IMR-90 (cell line): ENCODE measurements around the gene KNL1. TPM values are rescaled to one million over a fixed set of nuclear protein-coding genes. Genes with fewer than 3 reads are reported as not detected.

Experiments
- ATAC-seq: fragments of 200-7000 bp; cut with Tn5 transposase; 2 replicates; pipeline ENCODE4 v1.9.1; 2020; ENCODE audit warnings: low read depth, mild to moderate bottlenecking, moderate library complexity
- BruUV-seq: library from RNA; stranded (reverse); fragments of 400-500 nt; replicated peaks from 2 replicates; lab custom pipeline; 2021; lab: Mats Ljungman, UMichigan
- CTCF ChIA-PET: fragments of 300-600 bp; formaldehyde crosslinking; extraction: SDS; loops from one replicate; lab custom pipeline; 2021; ENCODE audit warnings: antibody characterized with exemption; lab: Yijun Ruan, JAX
- POLR2A ChIA-PET: fragments of 300-600 bp; sonication (Branson Sonifier 250); formaldehyde crosslinking; loops from one replicate; lab custom pipeline; 2022; ENCODE audit warnings: antibody characterized with exemption; ENCODE audit not compliant: unreplicated experiment; lab: Charles Lee
- DNase-seq: peaks from one replicate; pipeline ENCODE4 v3.0.0; 2013
- H2AFZ ChIP-seq: replicated peaks from 2 replicates; pipeline ENCODE3; 2013; ENCODE audit warnings: low read length, mild to moderate bottlenecking; ENCODE audit not compliant: poor library complexity
- H2AK5ac ChIP-seq: 2 replicates; pipeline ENCODE4 v1.6.1; 2013; ENCODE audit warnings: low read depth, low read length, inconsistent platforms
- H2AK9ac ChIP-seq: replicated peaks from 2 replicates; pipeline ENCODE3; 2013; ENCODE audit warnings: mild to moderate bottlenecking, low read depth, low read length, moderate library complexity; ENCODE audit not compliant: poor library complexity
- H2BK120ac ChIP-seq: 2 replicates; pipeline ENCODE4 v1.6.1; 2013; ENCODE audit warnings: low read depth, low read length, inconsistent platforms
- H2BK15ac ChIP-seq: 3 replicates; pipeline ENCODE4 v1.6.1; 2013; ENCODE audit warnings: low read depth, low read length, inconsistent platforms
- H2BK20ac ChIP-seq: 2 replicates; pipeline ENCODE4 v1.6.1; 2013; ENCODE audit warnings: low read depth, mild to moderate bottlenecking, inconsistent platforms, low read length, moderate library complexity
- H2BK5ac ChIP-seq: 2 replicates; pipeline ENCODE4 v1.6.1; 2013; ENCODE audit warnings: mild to moderate bottlenecking, low read depth, low read length, inconsistent platforms; ENCODE audit not compliant: poor library complexity, severe bottlenecking
- H3K14ac ChIP-seq: replicated peaks from 2 replicates; pipeline ENCODE4 v1.6.1; 2013; ENCODE audit warnings: low read depth, low read length, inconsistent platforms
- H3K18ac ChIP-seq: 2 replicates; pipeline ENCODE4 v1.6.1; 2013; ENCODE audit warnings: low read depth, low read length, control low read depth
- H3K23ac ChIP-seq: 2 replicates; pipeline ENCODE4 v1.6.1; 2013; ENCODE audit warnings: low read depth, low read length, inconsistent platforms
- H3K27ac ChIP-seq: 2 replicates; pipeline ENCODE4 v1.5.1; 2013; ENCODE audit warnings: mild to moderate bottlenecking, control low read depth, low read length; ENCODE audit not compliant: insufficient read depth
- H3K27me3 ChIP-seq: 2 replicates; pipeline ENCODE4 v1.6.1; 2013; ENCODE audit warnings: low read length; ENCODE audit not compliant: control insufficient read depth, insufficient read depth
- H3K36me3 ChIP-seq: 2 replicates; pipeline ENCODE4 v1.6.1; 2013; ENCODE audit warnings: low read length, mixed read lengths; ENCODE audit not compliant: control insufficient read depth, insufficient read depth
- H3K4ac ChIP-seq: 2 replicates; pipeline ENCODE4 v1.6.1; 2013; ENCODE audit warnings: low read depth, low read length, inconsistent platforms
- H3K4me1 ChIP-seq: 2 replicates; pipeline ENCODE4 v1.6.1; 2013; ENCODE audit warnings: low read length, mixed read lengths; ENCODE audit not compliant: control insufficient read depth, insufficient read depth
- H3K4me2 ChIP-seq: 2 replicates; pipeline ENCODE4 v1.6.1; 2013; ENCODE audit warnings: low read depth, mild to moderate bottlenecking, control low read depth, low read length, moderate library complexity
- H3K4me3 ChIP-seq: 2 replicates; pipeline ENCODE4 v1.5.1; 2013; ENCODE audit warnings: low read depth, mild to moderate bottlenecking, control low read depth, low read length, moderate library complexity; ENCODE audit not compliant: insufficient read depth
- H3K56ac ChIP-seq: 2 replicates; pipeline ENCODE4 v1.6.1; 2013; ENCODE audit warnings: low read length, inconsistent platforms; ENCODE audit not compliant: insufficient read depth; ENCODE audit errors: extremely low read depth
- H3K79me1 ChIP-seq, 2 experiments: 2 replicates each; pipeline ENCODE4 v1.6.1; 2013; ENCODE audit warnings: low read length in 2 of 2, inconsistent platforms in 1 of 2, low read depth in 1 of 2
- H3K9ac ChIP-seq: 2 replicates; pipeline ENCODE4 v1.6.1; 2013; ENCODE audit warnings: low read depth, low read length, control low read depth
- H3K9me1 ChIP-seq: 2 replicates; pipeline ENCODE4 v1.6.1; 2013; ENCODE audit warnings: low read length, inconsistent platforms; ENCODE audit not compliant: insufficient read depth
- H3K9me3 ChIP-seq: 2 replicates; pipeline ENCODE4 v1.6.1; 2013; ENCODE audit warnings: low read length; ENCODE audit not compliant: control insufficient read depth, insufficient read depth
- H4K20me1 ChIP-seq: 2 replicates; pipeline ENCODE4 v1.6.1; 2013; ENCODE audit warnings: low read length, inconsistent platforms; ENCODE audit not compliant: insufficient read depth
- H4K5ac ChIP-seq: 2 replicates; pipeline ENCODE4 v1.6.1; 2013; ENCODE audit warnings: mild to moderate bottlenecking, low read depth, low read length, control low read depth
- H4K8ac ChIP-seq, 2 experiments: 2 replicates each; pipeline ENCODE4 v1.6.1; 2013; ENCODE audit warnings: low read depth in 2 of 2, low read length in 2 of 2, control low read depth in 1 of 2, inconsistent platforms in 1 of 2
- H4K91ac ChIP-seq: 2 replicates; pipeline ENCODE4 v1.6.1; 2013; ENCODE audit warnings: low read depth, low read length, inconsistent platforms; ENCODE audit not compliant: insufficient read depth
- CEBPB ChIP-seq: IDR thresholded peaks from 2 replicates; pipeline ENCODE4 v1.6.1; 2012; ENCODE audit warnings: low read depth, low read length, improper control_type of control experiment
- CHD1 ChIP-seq: IDR thresholded peaks from 2 replicates; pipeline ENCODE4 v1.6.1; 2012; ENCODE audit warnings: low read depth, low read length, improper control_type of control experiment
- CTCF ChIP-seq: conservative IDR thresholded peaks from 2 replicates; pipeline ENCODE4 v1.5.1; 2012; ENCODE audit warnings: mild to moderate bottlenecking, low read depth, low read length, improper control_type of control experiment
- ELK1 ChIP-seq: fragments of 150-350 bp; IDR thresholded peaks from 2 replicates; pipeline ENCODE4 v1.6.1; 2016; ENCODE audit warnings: low read depth, mild to moderate bottlenecking, low read length, moderate library complexity, borderline replicate concordance
- FOS ChIP-seq: fragments of 150-350 bp; IDR thresholded peaks from 2 replicates; pipeline ENCODE4 v1.6.1; 2016; ENCODE audit warnings: low read depth, low read length
- MAFK ChIP-seq: IDR thresholded peaks from 2 replicates; pipeline ENCODE4 v1.6.1; 2012; ENCODE audit warnings: low read depth, low read length, improper control_type of control experiment
- MAZ ChIP-seq: IDR thresholded peaks from 2 replicates; pipeline ENCODE4 v1.6.1; 2012; ENCODE audit warnings: low read depth, mild to moderate bottlenecking, low read length, improper control_type of control experiment, moderate library complexity, borderline replicate concordance
- MXI1 ChIP-seq: IDR thresholded peaks from 2 replicates; pipeline ENCODE4 v1.6.1; 2012; ENCODE audit warnings: low read depth, mild to moderate bottlenecking, low read length, moderate library complexity, borderline replicate concordance
- NFE2L2 ChIP-seq: fragments of 150-350 bp; IDR thresholded peaks from 2 replicates; pipeline ENCODE4 v1.6.1; 2016; ENCODE audit warnings: low read depth, mild to moderate bottlenecking, low read length
- POLR2A ChIP-seq: IDR thresholded peaks from 2 replicates; pipeline ENCODE4 v1.6.1; 2012; ENCODE audit warnings: mild to moderate bottlenecking, low read depth, low read length
- RAD21 ChIP-seq: IDR thresholded peaks from 2 replicates; pipeline ENCODE4 v1.6.1; 2012; ENCODE audit warnings: low read length, improper control_type of control experiment
- RCOR1 ChIP-seq: IDR thresholded peaks from 2 replicates; pipeline ENCODE4 v1.6.1; 2012; ENCODE audit warnings: mild to moderate bottlenecking, low read length, improper control_type of control experiment; ENCODE audit not compliant: insufficient replicate concordance
- RFX5 ChIP-seq: IDR thresholded peaks from 2 replicates; pipeline ENCODE4 v1.8.0; 2012; ENCODE audit warnings: low read depth, mild to moderate bottlenecking, low read length, moderate library complexity
- SMC3 ChIP-seq: fragments of 150-350 bp; IDR thresholded peaks from 2 replicates; pipeline ENCODE4 v1.6.1; 2016; ENCODE audit warnings: low read depth, mild to moderate bottlenecking, antibody characterized with exemption, low read length, moderate library complexity
- USF2 ChIP-seq: fragments of 150-350 bp; IDR thresholded peaks from 2 replicates; pipeline ENCODE4 v1.6.1; 2017; ENCODE audit warnings: mild to moderate bottlenecking, antibody characterized with exemption, low read length, low read depth
- WGBS, 2 experiments: methylation state at CpG; one replicate each; pipeline versions ENCODE4 v1.1.5 to v1.1.7; 2013; ENCODE audit warnings: missing lambda C conversion rate in 2 of 2; ENCODE audit not compliant: insufficient read length in 1 of 2; ENCODE audit errors: extremely low coverage in 2 of 2; 5-methylcytosine and 5-hydroxymethylcytosine counted together
- dilution Hi-C: fragments of 300-500 bp; cut with HindIII; formaldehyde crosslinking; loops from one replicate; pipeline ENCODE4 v1.14.3; 2018; ENCODE audit warnings: low sequenced_read_pairs; ENCODE audit not compliant: unreplicated experiment
- in situ Hi-C: fragments of 300-500 bp; cut with MboI; formaldehyde crosslinking; loops from 3 replicates; pipeline ENCODE4 v1.14.3; 2019; ENCODE audit warnings: low sequenced_read_pairs, inconsistent platforms, mixed read lengths
- intact Hi-C: fragments of 100-400 bp; cut with micrococcal nuclease; formaldehyde crosslinking; loops from 2 replicates; pipeline ENCODE4 v1.10.0; 2022
- polyA plus RNA-seq, 3 experiments: library from polyadenylated mRNA; depleted of rRNA; stranded (reverse); fragments of >200 nt; gene quantifications; 2 replicates each; pipeline ENCODE4 v1.2.3, GENCODE V29; 2012; ENCODE audit warnings: low replicate concordance in 1 of 3
- total RNA-seq: library from RNA; depleted of rRNA; stranded (reverse); fragments of >200 nt; gene quantifications from 2 replicates; pipeline ENCODE4 v1.2.3, GENCODE V29; 2012

The KNL1 gene
- total and polyA plus RNA-seq, 2 of the 4 experiments (the other 2 are of a cell fraction): 3.1 to 25.1 TPM

- Histone ChIP-seq H3K14ac (no peak overlapping the region), H3K9ac (no peak overlapping the region), H3K4me1 (peaks cover 4% of the 10 kb centered on the region; the same call in 1 of the 2 replicates), H4K20me1 (0 out of 2 replicates have a peak, but pooled peaks cover under 1% of the 10 kb centered on the region), H2BK5ac (no peak overlapping the region), H3K4me3 (no peak overlapping the region), H2BK20ac (no peak overlapping the region), H3K18ac (no peak overlapping the region), H2AFZ (no peak overlapping the region), H3K27ac (no peak overlapping the region), H3K4me2 (no peak overlapping the region), H2BK120ac (no peak overlapping the region), H2AK5ac (no peak overlapping the region), H3K9me1 (0 out of 2 replicates have a peak, but pooled peaks cover 7% of the 10 kb centered on the region), H2AK9ac (no peak overlapping the region), H3K27me3 (no peaks in the 10 kb centered on the region), H3K9me3 (no peaks in the 10 kb centered on the region), H2BK15ac (no peak overlapping the region), H3K23ac (no peak overlapping the region), H4K5ac (no peak overlapping the region), H3K56ac (no peak overlapping the region), H4K91ac (no peak overlapping the region), H4K8ac (no peak overlapping the region), H3K36me3 (peaks cover 4% of the 10 kb centered on the region; the same call in 1 of the 2 replicates), H3K4ac (no peak overlapping the region), H3K79me1 (peaks cover 12 to 14% of the 10 kb centered on the region in 2 experiments)
- 80% methylated on average over 1 of the region's 9 CpGs; no CpG with 5 or more reads in 1 of the 2 experiments for WGBS, 2 experiments
- in situ Hi-C loops: no loop called here
- dilution Hi-C loops: no loop called here
- intact Hi-C loops: no loop called here
- no peak for DNase-seq
- CTCF ChIA-PET: no interaction called here
- no peak for ATAC-seq
- BruUV-seq: no TSS peak
- POLR2A ChIA-PET: no interaction called here
- TF ChIP-seq MXI1: no peak
- TF ChIP-seq USF2: no peak
- TF ChIP-seq RFX5: no peak
- no peak for TF ChIP-seq RCOR1
- no peak for TF ChIP-seq CHD1
- TF ChIP-seq CTCF: no peak
- TF ChIP-seq MAFK: no peak
- no peak for TF ChIP-seq NFE2L2
- TF ChIP-seq ELK1: no peak
- TF ChIP-seq FOS: no peak
- no peak for TF ChIP-seq POLR2A
- TF ChIP-seq MAZ: no peak
- TF ChIP-seq CEBPB: no peak
- no peak for TF ChIP-seq RAD21
- no peak for TF ChIP-seq SMC3
Observed at GRCh38 chr15:40688932-40689799, 95.1 kb downstream of the KNL1 start.
